Suppressor macrophage treated with lipopolysaccharide for 4 hours (primary cell): Measurements from ENCODE around the gene FAU.
"Not testable (repeated sequence)": the region's sequence is repeated elsewhere in the genome, so short reads cannot be mapped to it uniquely, and the experiment has no call there.

Experiments
- DNase-seq: peaks from one replicate; pipeline ENCODE4 v3.0.0-alpha.2; 2020

Gene FAU

DNA sequence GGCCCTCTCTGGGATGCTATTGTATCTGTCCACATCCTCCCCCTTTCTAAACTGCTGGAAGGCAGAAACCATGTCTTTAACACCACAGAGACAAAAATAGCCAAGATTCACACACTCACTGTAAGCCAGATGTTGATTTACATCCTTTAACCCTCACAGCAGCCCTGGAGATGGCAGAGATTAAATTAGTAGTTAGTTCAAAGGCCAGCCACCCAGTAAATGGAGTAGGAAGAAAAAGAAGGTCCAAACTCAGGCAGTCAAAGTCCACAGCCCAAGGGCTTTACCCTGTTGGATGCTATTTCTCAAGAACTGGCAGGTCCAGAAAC is 2.3 kb downstream of the FAU start:
- no peak for DNase-seq

DNA sequence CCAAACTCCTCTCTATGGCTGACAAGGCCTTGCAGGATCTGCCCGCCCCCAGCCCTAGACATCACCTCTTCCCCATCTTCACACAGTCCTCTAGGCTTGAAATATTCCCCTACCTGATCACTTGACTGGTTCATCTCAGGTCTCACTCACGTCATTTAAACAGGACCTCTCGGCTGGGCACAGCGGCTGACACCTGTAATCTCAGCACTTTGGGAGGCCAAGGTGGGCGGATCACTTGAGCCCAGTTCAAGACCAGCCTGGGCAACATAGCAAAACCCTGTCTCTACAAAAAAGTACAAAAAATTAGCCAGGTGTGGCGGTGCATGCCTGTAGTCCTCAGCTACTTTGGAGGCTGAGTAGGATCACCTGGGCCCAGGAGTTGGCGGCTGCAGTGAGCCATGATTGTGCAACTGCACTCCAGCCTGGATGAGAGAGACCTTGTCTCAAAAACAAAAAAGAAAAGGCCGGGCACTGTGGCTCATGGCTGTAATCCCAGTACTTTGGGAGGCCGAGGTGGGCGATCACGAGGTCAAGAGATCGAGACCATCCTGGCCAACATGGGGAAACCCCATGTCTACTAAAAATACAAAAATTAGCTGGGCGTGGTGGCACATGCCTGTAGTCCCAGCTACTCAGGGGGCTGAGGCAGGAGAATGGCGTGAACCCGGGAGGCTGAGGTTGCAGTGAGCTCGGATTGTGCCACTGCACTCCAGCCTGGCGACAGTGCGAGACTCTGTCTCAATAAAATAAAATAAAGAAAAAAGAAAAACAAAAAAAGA is 2.9 kb downstream of the FAU start:
- not testable (repeated sequence) for DNase-seq

DNA sequence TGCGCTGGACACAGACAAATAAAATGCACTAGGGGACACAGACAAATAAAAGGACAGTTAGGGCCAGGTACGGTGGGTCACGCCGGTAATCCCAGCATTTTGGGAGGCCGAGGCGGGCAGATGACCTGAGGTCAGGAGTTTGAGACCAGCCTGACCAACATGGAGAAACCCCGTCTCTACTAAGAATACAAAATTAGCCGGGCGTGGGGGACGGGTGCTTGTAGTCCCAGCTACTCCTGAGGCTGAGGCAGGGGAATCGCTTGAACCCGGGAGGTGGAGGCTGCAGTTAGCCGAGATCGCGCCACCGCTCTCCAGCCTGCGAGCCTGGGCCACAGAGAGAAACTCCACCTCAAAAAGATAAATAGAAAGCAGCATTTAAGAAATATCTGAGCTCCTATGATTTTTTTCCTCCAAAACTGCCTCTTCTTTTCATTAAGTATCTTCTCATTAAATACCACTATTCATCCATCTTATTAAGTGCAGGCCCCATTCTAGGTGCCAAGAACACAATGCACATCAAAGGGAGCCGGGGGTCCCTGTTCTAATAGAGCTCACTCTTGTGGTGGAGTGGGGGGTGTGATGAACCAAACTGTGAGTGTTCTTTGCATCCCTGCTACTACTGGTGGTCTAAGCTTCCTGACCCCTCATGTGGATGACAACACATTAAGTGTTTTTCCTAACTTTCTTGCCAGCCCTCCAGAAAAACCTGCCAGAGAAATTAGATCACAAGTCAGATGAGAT is 3.7 kb downstream of the FAU start:
- no peak for DNase-seq

DNA sequence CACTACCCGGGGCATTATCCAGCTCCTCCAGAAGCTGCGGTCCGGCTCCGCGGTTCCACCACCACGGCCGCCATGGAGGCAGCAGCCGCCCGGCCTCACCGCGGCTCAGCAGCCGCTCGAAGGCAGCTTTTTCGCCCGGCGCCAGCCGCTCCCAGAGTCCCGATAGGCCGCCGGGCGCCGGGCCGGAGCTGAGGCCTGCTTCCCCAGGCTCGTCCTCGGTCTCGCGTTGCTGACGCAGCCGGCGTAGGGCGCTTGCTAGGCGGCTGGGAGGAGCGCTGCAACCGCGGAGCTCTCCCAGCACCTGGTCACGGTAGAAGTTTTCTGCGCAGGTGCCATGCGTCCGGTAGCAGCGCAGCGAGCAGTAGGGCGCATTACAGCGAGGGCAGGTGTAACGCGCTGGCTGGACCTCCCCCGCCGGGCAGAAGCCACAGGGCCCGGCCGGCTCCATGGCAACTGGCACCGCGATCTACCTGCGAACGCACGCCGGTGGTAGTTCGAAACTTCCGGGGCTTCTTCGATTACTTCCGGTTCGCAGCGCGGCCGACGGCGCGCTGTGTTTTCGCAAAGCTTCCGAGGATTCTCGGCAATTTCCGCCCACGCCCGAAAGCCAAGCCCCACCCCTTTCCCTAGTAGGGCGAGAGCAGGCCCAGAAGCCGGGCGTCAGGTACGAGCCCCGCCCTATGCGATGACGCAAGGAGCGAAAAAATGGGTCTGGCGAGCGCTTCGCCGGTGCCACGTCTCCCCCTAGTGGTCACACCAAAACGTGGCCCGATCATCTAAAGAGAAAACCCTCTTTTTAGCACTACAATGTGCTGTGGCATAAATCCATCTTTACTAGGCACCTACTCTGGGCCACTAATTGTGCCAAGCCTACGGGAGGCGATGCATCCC is 4.5 kb downstream of the FAU start, which contains the start of gene ZNHIT2:
Gene ZNHIT2 (minus strand): TSS at position 496 of the 891 bp plus-strand sequence. CDS start 48 bp downstream, at position 448.
- peak; percentile 100 for DNase-seq

DNA sequence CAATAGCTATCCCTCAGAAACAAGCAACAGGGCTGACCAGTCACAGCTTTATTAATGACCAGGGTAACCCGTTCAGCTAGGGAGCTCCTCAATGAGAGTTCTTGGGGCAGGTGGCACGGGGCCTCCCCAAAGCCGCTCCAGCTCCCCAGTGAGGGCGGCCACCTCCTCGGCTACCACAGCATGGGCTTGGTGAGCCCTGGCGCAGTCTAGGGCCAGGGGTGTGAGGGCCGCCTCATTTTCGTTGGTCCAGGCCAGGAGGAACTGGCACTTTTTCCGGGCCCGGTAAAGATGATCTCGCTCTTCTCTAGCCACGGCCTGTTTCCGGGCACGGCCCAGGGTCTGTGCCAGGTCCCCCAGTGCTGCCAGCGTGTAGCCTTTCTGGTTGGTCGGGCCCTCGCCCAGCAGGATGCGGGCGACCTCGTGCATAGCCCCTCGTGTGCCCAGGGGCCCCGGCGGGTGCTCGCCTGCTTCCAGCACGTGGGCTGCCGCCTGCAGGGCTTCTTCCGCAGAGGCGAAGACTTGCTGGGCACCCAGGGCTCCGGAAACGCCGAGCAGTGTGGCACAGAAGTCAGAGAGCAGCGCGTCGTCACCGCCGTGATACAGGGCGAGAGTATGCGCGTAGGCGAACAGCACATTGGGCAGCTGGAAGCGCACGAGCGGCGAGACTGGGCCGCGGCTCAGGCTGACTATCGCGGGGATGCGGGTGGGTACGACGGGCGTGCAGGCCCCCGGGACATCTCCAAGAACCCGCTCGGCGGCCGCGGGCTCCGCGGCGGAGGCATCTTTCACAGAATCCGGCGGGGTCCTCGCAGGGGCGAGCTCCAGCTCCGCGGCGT is 5.3 kb downstream of the FAU start:
- peak; percentile 41 for DNase-seq

DNA sequence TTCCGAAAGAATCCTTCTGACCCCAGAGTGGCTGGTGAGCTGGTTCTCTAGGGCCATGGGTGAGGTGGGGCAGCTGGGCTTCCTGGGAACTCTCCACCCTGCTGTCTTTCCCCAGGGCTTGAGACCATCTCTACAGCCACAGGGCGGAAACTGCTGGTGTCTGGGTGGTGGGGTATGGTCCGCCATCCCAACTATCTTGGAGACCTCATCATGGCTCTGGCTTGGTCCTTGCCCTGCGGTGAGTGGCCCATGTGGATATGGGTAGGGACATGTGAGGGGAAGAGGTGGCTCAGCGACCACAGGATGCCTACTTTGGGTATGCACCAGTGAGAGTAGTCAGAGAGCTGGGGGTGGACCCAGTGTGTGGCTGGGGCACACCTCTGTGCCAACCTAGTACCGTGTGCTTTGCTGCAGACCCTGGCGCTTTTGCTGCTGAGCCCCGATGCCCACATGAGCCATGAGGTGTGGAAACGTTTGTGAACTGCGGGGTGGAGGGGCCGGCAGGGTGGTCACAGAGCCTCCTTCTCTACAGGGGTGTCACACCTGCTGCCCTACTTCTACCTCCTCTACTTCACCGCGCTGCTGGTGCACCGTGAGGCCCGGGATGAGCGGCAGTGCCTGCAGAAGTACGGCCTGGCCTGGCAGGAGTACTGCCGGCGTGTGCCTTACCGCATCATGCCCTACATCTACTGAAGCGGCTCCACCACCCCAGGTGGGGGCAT is 6.4 kb downstream of the FAU start:
- DNase-seq: no peak

DNA sequence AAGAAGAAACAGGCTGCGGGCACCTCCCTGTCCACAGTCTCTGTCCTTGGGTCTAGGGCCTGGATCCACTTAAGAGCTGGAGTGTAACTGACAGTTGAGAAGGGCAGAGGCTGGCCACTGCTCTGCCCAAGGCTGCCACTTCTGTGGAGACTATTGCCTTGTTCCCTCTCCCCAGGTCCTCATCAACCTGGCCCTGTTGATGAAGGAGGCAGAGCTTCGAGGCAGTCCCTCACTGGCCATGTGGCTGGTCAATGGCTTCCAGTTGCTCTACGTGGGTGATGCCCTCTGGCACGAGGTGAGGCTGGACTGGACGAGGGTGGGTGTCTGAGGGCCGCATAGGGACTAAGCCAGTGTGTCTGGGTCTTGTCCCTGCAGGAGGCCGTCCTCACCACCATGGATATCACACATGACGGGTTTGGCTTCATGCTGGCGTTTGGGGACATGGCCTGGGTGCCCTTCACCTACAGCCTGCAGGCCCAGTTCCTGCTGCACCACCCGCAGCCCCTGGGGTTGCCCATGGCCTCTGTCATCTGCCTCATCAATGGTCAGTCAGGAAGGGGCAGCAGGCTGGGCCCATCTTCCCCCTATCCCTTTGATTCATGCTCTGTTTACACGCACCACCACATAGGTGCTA is 7.3 kb downstream of the FAU start:
- DNase-seq: no peak

DNA sequence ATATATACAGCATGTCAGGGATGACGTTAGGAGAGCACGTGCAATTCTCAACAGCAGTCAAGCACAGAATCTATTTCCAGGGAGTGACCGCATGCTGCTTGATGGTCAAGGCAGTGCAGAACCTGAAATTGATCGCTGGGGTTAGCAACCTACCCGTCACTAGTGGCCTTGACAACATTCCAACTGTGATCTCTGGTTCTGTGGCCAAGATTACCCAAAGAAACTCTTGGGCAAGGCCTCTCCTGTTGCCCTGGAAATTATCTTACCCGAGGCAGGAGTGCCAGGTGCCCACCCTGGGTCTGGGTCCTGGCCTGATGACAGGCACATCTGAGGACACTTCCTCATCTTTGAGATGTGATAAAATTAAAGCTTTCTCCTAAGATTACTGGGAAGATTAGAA is 8.1 kb downstream of the FAU start:
- DNase-seq: no peak

DNA sequence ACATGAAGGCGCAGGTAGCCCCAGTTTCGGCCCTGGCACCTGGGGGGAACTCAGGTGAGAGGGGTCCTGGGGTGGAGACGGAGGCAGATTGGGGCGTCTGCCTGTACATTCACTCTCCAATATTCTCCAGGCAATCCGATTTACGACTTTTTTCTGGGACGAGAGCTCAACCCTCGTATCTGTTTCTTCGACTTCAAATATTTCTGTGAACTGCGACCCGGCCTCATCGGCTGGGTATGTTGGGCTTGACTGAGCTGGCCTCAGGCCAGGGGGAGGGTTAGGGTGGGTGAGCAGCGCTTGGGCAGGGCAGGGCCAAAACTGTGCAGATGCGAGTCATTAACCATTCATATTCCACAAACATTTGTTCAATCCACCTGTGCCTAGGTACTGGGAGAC is 8.6 kb downstream of the FAU start:
- no peak for DNase-seq

DNA sequence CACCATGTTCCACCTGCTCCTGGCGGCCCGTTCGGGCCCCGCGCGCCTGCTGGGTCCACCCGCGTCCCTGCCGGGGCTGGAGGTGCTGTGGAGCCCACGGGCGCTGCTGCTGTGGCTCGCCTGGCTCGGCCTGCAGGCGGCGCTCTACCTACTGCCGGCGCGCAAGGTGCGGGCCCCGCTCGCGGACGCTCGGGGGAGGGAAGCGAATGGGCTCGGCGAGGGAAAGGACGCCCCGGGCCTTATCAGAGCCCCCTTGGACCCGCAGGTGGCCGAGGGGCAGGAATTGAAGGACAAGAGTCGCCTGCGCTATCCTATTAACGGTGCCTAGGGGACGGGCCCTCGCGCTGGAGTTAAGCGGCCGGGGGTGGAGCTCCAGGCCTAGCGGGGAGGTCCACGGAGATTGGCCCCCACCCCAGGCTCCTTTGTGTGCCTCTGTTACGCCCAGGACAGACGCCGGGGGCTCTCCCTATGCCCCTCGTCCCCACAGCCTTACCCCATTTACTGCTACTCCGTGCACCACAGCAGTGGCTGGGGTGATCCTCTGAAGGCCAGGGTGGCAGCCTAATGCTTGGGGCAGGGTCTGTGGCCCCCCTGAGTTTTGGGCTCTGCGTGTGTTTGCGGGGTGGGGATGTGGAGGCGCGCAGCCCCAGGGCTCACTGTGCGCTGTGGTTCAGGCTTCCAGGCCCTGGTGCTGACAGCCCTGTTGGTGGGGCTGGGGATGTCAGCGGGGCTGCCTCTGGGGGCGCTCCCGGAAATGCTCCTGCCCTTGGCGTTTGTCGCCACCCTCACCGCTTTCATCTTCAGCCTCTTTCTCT is 9.2 kb downstream of the FAU start:
- peak; percentile 71 for DNase-seq

DNA sequence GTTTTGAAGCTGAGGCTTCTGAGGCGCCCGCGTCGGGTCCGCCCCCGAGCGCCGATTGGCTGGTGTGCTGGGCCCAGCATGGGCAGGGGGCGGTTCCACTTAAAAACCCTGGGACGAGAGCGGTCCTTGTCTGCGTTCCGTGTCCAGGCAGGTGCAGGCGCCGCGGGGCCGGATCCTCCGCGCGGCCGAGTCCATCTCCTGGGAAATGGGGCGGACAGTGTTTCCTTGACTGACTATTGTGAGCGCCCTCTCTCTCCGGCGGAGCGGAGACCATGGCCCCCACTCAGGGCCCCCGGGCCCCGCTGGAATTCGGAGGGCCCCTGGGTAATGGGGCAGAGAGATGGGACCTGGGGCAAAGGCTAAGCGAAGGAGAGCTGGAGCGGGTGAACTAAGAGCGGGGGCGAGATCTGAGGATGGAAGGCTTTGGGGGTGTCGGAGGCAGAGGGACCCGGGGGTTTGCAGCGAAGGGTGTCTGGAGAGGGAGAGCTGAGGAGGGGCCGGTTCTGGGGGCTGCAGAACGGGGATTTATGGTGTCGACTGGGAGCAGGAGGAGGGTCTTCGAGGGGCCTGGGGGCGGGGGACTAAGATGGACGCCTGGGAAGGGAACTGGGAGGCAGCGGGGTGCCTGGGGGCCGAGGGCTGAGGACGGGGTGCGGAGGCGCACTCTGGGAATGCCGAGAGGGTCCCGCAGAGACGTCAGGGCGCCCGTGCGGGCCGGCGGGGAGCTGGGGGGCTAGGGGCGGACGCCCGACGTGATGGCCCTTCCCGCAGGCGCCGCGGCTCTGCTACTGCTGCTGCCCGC is 10.0 kb downstream of the FAU start, which contains the start of gene TM7SF2:
Gene TM7SF2 (plus strand): TSS at position 129 of the 802 bp plus-strand sequence. CDS start 144 bp downstream, at position 273.
- peak; percentile 96 for DNase-seq

DNA sequence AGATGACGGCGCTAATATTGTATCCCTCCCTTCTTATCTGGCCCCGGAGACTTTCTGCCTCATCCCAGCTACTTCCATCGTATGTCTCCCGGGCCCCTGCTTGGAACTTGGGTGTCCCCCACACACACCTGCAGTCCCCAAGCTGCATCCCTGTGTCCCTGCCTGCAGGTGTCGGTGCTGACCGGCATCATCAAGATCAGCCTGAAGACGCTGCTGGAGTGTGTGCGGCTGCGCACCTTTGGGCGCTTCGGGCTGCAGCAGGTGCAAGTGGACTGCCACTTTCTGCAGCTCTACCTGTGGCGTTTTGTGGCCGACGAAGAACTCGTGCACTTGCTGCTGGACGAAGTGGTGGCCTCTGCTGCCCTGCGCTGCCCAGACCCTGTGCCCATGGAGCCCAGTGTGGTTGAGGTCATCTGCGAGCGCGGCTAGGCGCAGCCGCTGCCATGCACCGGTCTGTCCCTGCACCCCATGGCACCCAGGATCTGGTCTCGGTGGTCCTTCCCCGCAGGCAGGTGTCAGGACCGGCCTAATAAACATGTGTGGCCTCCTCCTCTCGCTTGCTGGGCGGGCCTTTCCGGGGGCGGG is 10.7 kb downstream of the FAU start:
- no peak for DNase-seq

DNA sequence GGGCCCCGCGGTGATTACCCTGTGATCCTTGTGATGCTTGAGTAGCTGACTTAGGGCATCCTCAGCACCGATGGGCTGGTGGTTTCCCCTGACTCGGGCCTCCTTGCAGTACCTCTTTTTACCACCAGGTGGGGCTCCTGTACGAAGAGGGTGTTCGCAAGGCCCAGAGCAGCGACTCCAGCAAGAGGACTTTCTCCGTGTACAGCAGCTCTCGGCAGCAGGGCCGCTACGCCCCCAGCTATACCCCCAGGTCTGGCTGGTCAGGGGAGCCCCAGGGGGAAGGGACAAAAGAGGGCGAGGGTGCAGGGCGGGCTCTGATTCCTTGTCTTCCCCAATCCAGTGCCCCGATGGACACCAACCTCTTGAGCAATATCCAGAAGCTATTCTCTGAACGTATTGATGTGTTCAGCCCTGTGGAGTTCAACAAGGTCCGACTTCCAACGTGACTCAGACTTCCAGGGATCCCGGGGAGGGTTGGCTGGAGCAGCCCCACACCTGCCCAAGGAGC is 11.5 kb downstream of the FAU start:
- peak; percentile 92 for DNase-seq

DNA sequence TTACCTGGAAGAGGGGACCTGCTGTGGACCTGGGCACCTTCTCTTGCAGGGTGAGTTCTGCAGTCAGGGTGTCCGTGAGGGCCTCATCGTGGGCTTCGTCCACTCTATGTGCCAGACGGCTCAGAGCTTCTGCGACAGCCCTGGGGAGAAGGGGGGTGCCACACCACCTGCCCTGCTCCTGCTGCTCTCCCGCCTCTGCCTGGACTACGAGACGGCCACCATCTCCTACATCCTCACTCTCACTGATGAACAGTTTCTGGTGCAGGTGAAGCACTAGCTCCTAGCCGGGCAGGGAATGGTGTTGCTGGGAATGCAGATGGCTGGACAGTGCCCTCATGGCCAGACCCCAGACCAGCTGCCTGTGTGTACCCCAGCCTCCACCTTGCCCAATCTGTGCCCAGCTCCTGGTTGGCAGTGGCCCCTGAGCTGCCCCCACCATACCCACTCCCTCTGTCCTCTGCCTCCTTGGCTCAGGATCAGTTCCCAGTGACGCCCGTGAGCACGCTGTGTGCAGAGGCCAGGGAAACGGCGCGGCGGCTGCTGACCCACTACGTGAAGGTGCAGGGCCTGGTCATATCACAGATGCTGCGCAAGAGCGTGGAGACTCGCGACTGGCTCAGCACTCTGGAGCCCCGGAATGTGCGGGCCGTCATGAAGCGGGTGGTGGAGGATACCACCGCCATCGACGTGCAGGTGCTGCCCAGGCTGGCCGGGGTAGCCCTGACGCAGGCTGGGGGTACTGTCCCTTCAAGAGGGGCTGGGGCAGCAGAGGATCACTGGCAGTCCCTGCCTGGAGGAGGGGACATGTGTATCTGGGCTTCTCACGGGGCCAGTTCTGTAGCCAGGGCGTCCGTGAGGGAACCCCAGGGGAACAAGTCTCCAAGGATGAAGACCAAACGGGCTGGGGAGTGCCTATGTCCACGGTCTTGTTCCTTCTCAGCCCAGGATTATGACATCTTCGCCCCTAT is 12.4 kb downstream of the FAU start:
- DNase-seq: no peak

DNA sequence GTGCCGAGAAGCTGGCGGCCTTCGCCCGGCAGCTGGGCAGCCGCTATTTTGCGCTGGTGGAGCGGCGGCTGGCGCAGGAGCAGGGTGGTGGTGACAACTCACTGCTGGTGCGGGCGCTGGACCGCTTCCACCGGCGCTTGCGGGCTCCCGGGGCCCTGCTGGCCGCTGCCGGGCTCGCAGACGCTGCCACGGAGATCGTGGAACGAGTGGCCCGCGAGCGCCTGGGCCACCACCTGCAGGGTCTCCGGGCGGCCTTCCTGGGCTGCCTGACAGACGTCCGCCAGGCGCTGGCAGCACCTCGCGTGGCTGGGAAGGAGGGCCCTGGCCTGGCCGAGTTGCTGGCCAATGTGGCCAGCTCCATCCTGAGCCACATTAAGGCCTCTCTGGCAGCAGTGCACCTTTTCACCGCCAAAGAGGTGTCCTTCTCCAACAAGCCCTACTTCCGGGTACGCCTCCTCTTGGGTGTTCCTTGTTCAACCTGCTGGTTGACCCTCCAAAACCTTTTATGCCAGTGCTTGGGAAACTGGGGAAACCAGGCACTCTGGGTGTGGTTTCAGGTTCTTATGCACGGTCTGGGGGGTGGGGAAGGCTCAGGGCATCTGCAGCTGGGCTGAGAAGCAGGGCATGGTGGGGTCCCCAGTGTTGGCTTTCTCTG is 13.3 kb downstream of the FAU start:
- DNase-seq: no peak

DNA sequence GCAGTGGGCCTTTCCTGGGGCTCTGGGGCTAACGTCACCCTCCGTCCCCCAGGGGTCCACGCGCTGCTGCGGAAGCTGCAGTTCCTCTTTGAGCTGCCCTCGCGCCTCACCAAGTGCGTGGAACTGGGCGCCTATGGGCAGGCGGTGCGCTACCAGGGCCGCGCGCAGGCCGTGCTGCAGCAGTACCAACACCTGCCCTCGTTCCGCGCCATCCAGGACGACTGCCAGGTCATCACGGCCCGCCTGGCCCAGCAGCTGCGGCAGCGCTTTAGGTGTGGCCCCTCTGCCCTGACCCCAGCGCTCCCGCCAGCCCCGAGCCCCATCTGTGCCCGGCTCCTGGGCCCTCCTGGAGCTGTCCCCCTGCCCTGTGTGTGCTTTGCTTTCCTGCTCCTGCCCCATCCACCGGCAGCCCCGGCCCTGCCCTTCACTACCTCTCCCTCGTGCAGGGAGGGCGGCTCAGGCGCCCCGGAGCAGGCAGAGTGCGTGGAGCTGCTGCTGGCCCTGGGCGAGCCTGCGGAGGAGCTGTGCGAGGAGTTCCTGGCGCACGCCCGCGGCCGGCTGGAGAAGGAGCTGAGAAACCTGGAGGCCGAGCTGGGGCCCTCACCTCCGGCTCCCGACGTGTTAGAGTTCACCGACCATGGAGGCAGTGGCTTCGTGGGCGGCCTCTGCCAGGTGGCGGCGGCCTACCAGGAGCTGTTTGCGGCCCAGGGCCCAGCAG is 14.0 kb downstream of the FAU start:
- no peak for DNase-seq
